ENCODE data around the gene TBC1D8B. TPM values are rescaled to one million over a fixed set of nuclear protein-coding genes. Genes with fewer than 3 reads are reported as not detected.
"Not testable (repeated sequence)": the region's sequence is repeated elsewhere in the genome, so short reads cannot be mapped to it uniquely, and the experiment has no call there.

Gene TBC1D8B
- total RNA-seq, 1 donor from 2014 or later = 7.4 TPM

DNA sequence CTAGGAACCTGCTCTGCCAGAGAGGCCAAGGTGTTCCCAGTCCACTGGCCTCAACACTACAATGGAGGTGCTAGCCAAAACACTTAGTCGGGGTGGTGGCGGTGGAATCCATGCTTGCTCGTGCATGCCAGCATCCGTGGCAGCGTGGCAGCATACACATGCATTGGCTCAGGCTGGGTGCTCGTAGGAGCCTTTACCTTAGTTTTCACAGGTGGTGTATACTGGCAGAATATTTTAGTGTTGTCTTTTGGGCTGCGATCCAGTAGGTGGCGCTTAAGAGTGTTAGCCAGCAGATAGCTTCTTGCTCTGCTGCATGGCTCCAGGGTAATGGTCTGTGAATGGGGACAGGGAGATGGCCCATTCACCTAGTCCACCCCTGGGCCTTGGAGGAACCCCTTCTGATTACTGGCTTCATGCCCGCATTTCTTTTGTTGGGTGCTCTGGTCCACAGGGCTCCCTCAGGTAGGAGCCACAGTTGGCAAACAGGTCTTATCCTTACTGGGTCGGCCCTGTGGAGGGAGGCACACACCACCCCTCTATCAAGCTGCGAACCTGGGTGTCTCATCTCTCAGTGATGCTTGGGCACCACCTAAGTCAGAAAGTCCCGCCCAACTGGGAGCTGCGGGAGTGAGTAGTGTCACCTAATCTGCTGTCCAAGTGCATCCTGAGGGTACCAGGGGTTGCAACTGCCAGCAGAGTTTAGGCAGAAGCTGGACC, 60.7 kb downstream of the TBC1D8B start:
- Histone ChIP-seq H3K9me3 (no peaks in the 10 kb centered on the region), H3K4me1 (no peaks in the 10 kb centered on the region), H3K36me3 (no peaks in the 10 kb centered on the region), H3K27ac (no peak overlapping the region), H3K27me3 (ENCODE audit: low read depth) (no peaks in the 10 kb centered on the region), H3K4me3 (no peak overlapping the region)
- ATAC-seq (peak in 1 of 2 donors; percentile 37), DNase-seq (no peak)
- intact Hi-C loops (cut with DNase I) = no loop called here
- TF ChIP-seq, protein P1, sequence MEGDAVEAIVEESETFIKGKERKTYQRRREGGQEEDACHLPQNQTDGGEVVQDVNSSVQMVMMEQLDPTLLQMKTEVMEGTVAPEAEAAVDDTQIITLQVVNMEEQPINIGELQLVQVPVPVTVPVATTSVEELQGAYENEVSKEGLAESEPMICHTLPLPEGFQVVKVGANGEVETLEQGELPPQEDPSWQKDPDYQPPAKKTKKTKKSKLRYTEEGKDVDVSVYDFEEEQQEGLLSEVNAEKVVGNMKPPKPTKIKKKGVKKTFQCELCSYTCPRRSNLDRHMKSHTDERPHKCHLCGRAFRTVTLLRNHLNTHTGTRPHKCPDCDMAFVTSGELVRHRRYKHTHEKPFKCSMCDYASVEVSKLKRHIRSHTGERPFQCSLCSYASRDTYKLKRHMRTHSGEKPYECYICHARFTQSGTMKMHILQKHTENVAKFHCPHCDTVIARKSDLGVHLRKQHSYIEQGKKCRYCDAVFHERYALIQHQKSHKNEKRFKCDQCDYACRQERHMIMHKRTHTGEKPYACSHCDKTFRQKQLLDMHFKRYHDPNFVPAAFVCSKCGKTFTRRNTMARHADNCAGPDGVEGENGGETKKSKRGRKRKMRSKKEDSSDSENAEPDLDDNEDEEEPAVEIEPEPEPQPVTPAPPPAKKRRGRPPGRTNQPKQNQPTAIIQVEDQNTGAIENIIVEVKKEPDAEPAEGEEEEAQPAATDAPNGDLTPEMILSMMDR (IDR thresholded peaks at IDR 0.05) = peak; percentile 19

DNA sequence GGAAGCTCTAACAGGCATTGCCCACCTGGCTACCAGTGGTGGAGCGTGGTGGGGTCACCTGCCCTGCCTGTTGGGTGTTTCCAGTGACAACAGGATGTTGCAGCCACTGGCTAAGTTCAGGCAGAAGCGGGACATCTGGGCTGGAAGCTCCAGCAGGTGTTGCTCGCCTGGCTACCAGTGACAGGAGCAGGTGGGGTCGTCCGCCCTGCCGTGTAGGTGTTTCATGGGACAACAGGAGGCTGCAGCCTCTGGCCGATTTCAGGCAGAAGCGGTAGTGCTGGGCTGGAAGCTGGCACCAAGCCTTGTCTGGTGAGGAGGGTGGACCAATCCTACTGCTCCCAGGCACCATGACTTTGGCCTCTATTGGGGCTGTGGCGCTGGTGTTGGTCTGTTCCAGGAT, 61.2 kb downstream of the TBC1D8B start:
- TF ChIP-seq, protein P1 (IDR thresholded peaks at IDR 0.05) = no peak
- H3K4me1 ChIP-seq = no peaks in the 10 kb centered on the region
- no peak overlapping the region for H3K4me3 ChIP-seq
- ATAC-seq (no peak), DNase-seq (no peak)
- no peak overlapping the region for H3K27ac ChIP-seq
- no peaks in the 10 kb centered on the region for H3K36me3 ChIP-seq
- H3K27me3 ChIP-seq (ENCODE audit: low read depth) = no peaks in the 10 kb centered on the region
- intact Hi-C loops (cut with DNase I) = no loop called here
- no peaks in the 10 kb centered on the region for H3K9me3 ChIP-seq

DNA sequence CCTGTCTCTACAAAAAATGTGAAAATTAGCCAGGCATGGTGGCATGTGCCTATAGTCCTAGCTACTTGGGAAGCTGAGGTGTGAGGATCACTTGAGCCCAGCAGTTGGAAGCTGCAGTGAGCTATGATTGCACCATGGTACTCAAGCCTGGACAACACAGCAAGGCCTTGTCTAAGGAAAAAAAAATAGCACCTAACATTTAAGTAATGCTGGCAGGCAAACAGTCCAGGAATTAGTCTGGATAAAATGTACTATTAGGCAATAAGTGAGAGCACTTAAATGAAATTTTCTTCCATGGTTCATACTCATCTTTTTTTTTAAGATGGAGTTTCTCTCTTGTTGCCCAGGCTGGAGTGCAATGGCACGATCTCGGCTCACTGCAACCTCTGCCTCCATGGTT, 70.3 kb downstream of the TBC1D8B start:
- ATAC-seq; intact Hi-C loops (cut with DNase I); H3K36me3 ChIP-seq; H3K9me3 ChIP-seq; DNase-seq; H3K4me1 ChIP-seq; H3K4me3 ChIP-seq; H3K27ac ChIP-seq; H3K27me3 ChIP-seq (ENCODE audit: low read depth): not testable (repeated sequence)

DNA sequence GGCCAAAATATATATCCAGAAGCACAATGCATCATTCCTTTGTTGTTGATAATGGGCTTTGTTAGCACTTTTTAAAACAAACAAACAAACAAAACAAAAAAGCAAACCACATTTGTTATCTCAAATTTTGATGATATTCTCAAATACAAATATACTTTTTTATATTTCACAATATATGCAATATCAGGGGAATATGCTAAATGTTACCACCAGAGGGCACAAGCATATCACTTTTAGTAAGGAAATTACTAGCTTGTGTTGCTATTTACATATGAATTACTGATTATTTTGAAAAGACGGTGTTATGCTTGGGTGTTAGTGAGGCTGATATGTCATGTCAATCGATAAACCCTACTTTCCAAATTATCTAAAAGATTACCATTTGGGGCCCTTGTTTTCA, 71.6 kb downstream of the TBC1D8B start:
- ATAC-seq (no peak), DNase-seq (no peak)
- Histone ChIP-seq H3K4me1 (no peaks in the 10 kb centered on the region), H3K4me3 (no peak overlapping the region), H3K27me3 (ENCODE audit: low read depth) (no peaks in the 10 kb centered on the region), H3K9me3 (no peaks in the 10 kb centered on the region), H3K27ac (no peak overlapping the region), H3K36me3 (peaks cover 5% of the 10 kb centered on the region)
- TF ChIP-seq, protein P1 (IDR thresholded peaks at IDR 0.05) = peak; percentile 40
- intact Hi-C loops (cut with DNase I) = no loop called here

DNA sequence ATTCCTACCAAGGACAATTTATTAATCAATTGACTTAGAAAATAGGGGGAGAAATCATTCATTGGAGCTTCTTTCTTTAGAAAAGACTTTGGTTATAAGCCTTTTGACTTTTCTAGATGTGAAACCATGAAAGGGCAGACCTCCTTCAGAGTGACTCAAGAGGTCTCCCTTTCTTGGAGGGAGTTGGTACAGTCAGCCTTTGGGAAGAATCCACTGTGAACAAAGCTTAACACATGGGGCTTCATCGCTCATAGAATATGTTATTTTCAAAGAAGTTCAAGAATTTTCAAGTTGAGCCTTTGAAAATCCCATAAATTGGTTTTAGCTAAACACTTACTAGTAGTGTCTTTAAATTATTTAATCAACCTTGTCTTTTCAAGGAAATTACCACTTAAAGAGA, 72.7 kb downstream of the TBC1D8B start:
- H3K27me3 ChIP-seq (ENCODE audit: low read depth) = no peaks in the 10 kb centered on the region
- no peak overlapping the region for H3K4me3 ChIP-seq
- TF ChIP-seq, protein P1 (IDR thresholded peaks at IDR 0.05) = no peak
- no peak overlapping the region for H3K27ac ChIP-seq
- no peak for ATAC-seq
- intact Hi-C loops (cut with DNase I) = no loop called here
- H3K4me1 ChIP-seq = no peaks in the 10 kb centered on the region
- DNase-seq = no peak
- no peaks in the 10 kb centered on the region for H3K36me3 ChIP-seq
- H3K9me3 ChIP-seq = no peaks in the 10 kb centered on the region

DNA sequence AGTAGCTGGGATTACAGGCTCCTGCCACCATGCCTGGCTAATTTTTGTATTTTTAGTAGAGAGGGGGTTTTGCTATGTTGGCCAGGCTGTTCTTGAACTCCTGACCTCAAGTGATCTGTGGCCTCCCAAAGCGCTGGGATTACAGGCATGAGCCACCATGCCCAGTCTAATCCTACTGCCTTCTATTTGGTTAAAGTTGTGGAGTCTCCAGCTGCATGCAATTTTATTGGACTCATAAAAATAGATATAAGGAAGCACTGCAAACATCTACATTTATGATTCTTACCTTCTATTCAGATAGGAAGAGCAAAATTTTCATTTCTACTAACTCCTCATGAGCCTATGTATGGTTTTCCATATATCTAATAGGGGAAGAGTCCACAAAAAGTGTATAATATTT, 87.0 kb downstream of the TBC1D8B start:
- Histone ChIP-seq H3K36me3 (no peaks in the 10 kb centered on the region), H3K4me3 (no peak overlapping the region), H3K9me3 (no peaks in the 10 kb centered on the region), H3K27me3 (ENCODE audit: low read depth) (no peaks in the 10 kb centered on the region), H3K27ac (no peak overlapping the region), H3K4me1 (no peaks in the 10 kb centered on the region)
- TF ChIP-seq, protein P1 (IDR thresholded peaks at IDR 0.05) = no peak
- intact Hi-C loops (cut with DNase I) = no loop called here
- ATAC-seq = no peak
- no peak for DNase-seq
